Kidney epithelial cell (primary cell): Measurements from ENCODE around the gene KCNK5. TPM values are rescaled to one million over a fixed set of nuclear protein-coding genes. Genes with fewer than 3 reads are reported as not detected.

Experiments
- DNase-seq: peaks from one replicate; pipeline ENCODE4 v3.0.0-alpha.2; 2010; ENCODE audit warnings: low read depth
- H3K27me3 ChIP-seq: 2 replicates; pipeline ENCODE4 v1.6.0; 2011; ENCODE audit warnings: low read length; ENCODE audit not compliant: control insufficient read depth, insufficient read depth
- H3K36me3 ChIP-seq: 2 replicates; pipeline ENCODE4 v1.5.1; 2011; ENCODE audit warnings: low read length; ENCODE audit not compliant: control insufficient read depth, insufficient read depth
- H3K4me3 ChIP-seq: 2 replicates; pipeline ENCODE4 v1.5.1; 2011; ENCODE audit warnings: low read depth, mild to moderate bottlenecking, control low read depth, low read length
- CTCF ChIP-seq: IDR thresholded peaks from 2 replicates; pipeline ENCODE4 v1.5.1; 2011; ENCODE audit warnings: mild to moderate bottlenecking, moderate library complexity, low read length, control low read depth, inconsistent platforms; ENCODE audit not compliant: insufficient read depth, poor library complexity, severe bottlenecking
- total RNA-seq: library from RNA; depleted of rRNA; stranded (reverse); fragments of >200 nt; gene quantifications from 2 replicates; pipeline ENCODE4 v1.2.3, GENCODE V29; 2015

Gene KCNK5
- total RNA-seq, 1 donor from 2014 or later: 2.3 TPM

GRCh38 chr6:39195792-39196385 is 33.4 kb downstream of the KCNK5 start:
- Histone ChIP-seq H3K36me3 (no peaks in the 10 kb centered on the region), H3K4me3 (no peak overlapping the region), H3K27me3 (no peaks in the 10 kb centered on the region)
- no peak for TF ChIP-seq CTCF
- no peak for DNase-seq

- TF ChIP-seq CTCF: no peak
- H3K27me3 ChIP-seq: no peaks in the 10 kb centered on the region
- no peaks in the 10 kb centered on the region for H3K36me3 ChIP-seq
- no peak for DNase-seq
- H3K4me3 ChIP-seq: no peak overlapping the region
Measured at GRCh38 chr6:39194466-39194865, 34.8 kb downstream of the KCNK5 start.

- no peak for TF ChIP-seq CTCF
- Histone ChIP-seq H3K36me3 (no peaks in the 10 kb centered on the region), H3K27me3 (no peaks in the 10 kb centered on the region), H3K4me3 (no peak overlapping the region)
- no peak for DNase-seq
Measured at GRCh38 chr6:39193201-39193791, 36.0 kb downstream of the KCNK5 start.

GRCh38 chr6:39192736-39193135 is 36.5 kb downstream of the KCNK5 start:
- H3K36me3 ChIP-seq: no peaks in the 10 kb centered on the region
- H3K4me3 ChIP-seq: no peak overlapping the region
- no peaks in the 10 kb centered on the region for H3K27me3 ChIP-seq
- no peak for TF ChIP-seq CTCF
- DNase-seq: no peak

GRCh38 chr6:39191236-39191930 is 37.9 kb downstream of the KCNK5 start:
- Histone ChIP-seq H3K27me3 (no peaks in the 10 kb centered on the region), H3K36me3 (no peaks in the 10 kb centered on the region), H3K4me3 (no peak overlapping the region)
- TF ChIP-seq CTCF: no peak
- DNase-seq: no peak
